Transverse colon (tissue), 4 donors: ENCODE results near the gene TP73. TPM values are rescaled to one million over a fixed set of nuclear protein-coding genes. Genes with fewer than 3 reads are reported as not detected.

Experiments
- DNase-seq: peaks from one replicate; pipeline ENCODE4 v3.0.0-alpha.2; 2019
- H3K27ac ChIP-seq, 4 donors: fragments of 200-600 bp; sonication (generic); 2 replicates each; pipeline ENCODE4 v1.5.1; 2016 to 2018; ENCODE audit warnings: inconsistent platforms in 4 of 4
- H3K27me3 ChIP-seq: fragments of 200-600 bp; sonication (generic); 2 replicates; pipeline ENCODE4 v1.5.1; 2017; ENCODE audit warnings: inconsistent platforms
- H3K36me3 ChIP-seq, 4 donors: fragments of 200-600 bp; sonication (generic); 2 replicates each; pipeline ENCODE4 v1.5.1; 2017 to 2019; ENCODE audit warnings: inconsistent platforms in 4 of 4
- H3K4me1 ChIP-seq, 4 donors: fragments of 200-600 bp; sonication (generic); 2 replicates each; pipeline ENCODE4 v1.5.1; 2017 to 2020; ENCODE audit warnings: inconsistent platforms in 4 of 4
- H3K4me3 ChIP-seq, 4 donors: fragments of 200-600 bp; sonication (generic); 1 replicate in 1 of 4; 2 replicates in 3 of 4; pipeline versions ENCODE4 v1.5.1 to v1.6.1; 2017 to 2019; ENCODE audit warnings: inconsistent platforms in 4 of 4
- H3K9me3 ChIP-seq, 2 donors: fragments of 200-600 bp; sonication (generic); 2 replicates each; pipeline ENCODE4 v1.5.1; 2017 to 2019; ENCODE audit warnings: inconsistent platforms in 2 of 2
- EP300 ChIP-seq: sonication (generic); formaldehyde crosslinking; IDR thresholded peaks from one replicate; pipeline ENCODE4 v1.6.1; 2017; ENCODE audit warnings: antibody characterized with exemption, low read depth
- POLR2A ChIP-seq: fragments of 450-650 bp; IDR thresholded peaks from one replicate; pipeline ENCODE4 v1.6.1; 2016; ENCODE audit warnings: antibody characterized with exemption, mild to moderate bottlenecking, moderate library complexity
- POLR2AphosphoS5 ChIP-seq, 3 donors: sonication (generic); formaldehyde crosslinking; IDR thresholded peaks; one replicate each; pipeline ENCODE4 v1.6.1; 2016; ENCODE audit warnings: antibody characterized with exemption in 3 of 3
- WGBS, 2 donors: methylation state at CpG; one replicate each; pipeline ENCODE4 v1.1.5; 2018; ENCODE audit warnings: low coverage in 1 of 2; 5-methylcytosine and 5-hydroxymethylcytosine counted together
- in situ Hi-C, 4 donors: fragments of 200-750 bp; cut with MboI; loops; one replicate each; pipeline versions ENCODE4 v1.15.0 to v1.15.1; 2017; ENCODE audit warnings: low sequenced_read_pairs in 3 of 4, low pct_ligation_motif_present in 1 of 4, low pct_unique_long_range_greater_than_20kb in 1 of 4
- intact Hi-C: fragments of 100-400 bp; cut with DNase I; formaldehyde crosslinking; loops from one replicate; pipeline ENCODE4 v1.15.1; 2023; ENCODE audit warnings: low total_unique reads
- total RNA-seq, 4 donors: library from RNA; depleted of rRNA; stranded (reverse); fragments of >200 nt; gene quantifications; one replicate each; pipeline ENCODE4 v1.1.0, GENCODE V29; 2016
- TF ChIP-seq, protein P1 (sequence below), 5 experiments: fragments of 200-600 bp in 3 of 5; fragments of 450-650 bp in 2 of 5; sonication (generic) in 3 of 5; IDR thresholded peaks; 1 replicate in 2 of 5; 2 replicates in 3 of 5; pipeline ENCODE4 v1.5.1; 2016 to 2017; ENCODE audit warnings: antibody characterized with exemption in 5 of 5, inconsistent platforms in 3 of 5, mild to moderate bottlenecking in 2 of 5, moderate library complexity in 1 of 5

The TP73 gene
- total RNA-seq, 4 donors from 2014 or later: 0.20 to 0.32 TPM; not detected in 2

GRCh38 chr1:3743826-3744225, 91.5 kb downstream of the TP73 start:
- H3K9me3 ChIP-seq: no peaks in the 10 kb centered on the region
- 60 to 95% methylated on average over 1 to 12 of the region's 12 CpGs for WGBS, 2 donors
- in situ Hi-C loops: no loop called here
- no peak overlapping the region for H3K27ac ChIP-seq
- H3K4me3 ChIP-seq: no peak overlapping the region
- H3K36me3 ChIP-seq: no peaks in the 10 kb centered on the region
- intact Hi-C loops: no loop called here
- peaks cover 4 to 16% (median 8%) of the 10 kb centered on the region in 4 donors for H3K4me1 ChIP-seq
- no peak for DNase-seq
- no peak for TF ChIP-seq POLR2A
- TF ChIP-seq EP300: no peak
- no peak for TF ChIP-seq POLR2AphosphoS5 (IDR thresholded peaks at IDR 0.05)
- TF ChIP-seq, protein P1, sequence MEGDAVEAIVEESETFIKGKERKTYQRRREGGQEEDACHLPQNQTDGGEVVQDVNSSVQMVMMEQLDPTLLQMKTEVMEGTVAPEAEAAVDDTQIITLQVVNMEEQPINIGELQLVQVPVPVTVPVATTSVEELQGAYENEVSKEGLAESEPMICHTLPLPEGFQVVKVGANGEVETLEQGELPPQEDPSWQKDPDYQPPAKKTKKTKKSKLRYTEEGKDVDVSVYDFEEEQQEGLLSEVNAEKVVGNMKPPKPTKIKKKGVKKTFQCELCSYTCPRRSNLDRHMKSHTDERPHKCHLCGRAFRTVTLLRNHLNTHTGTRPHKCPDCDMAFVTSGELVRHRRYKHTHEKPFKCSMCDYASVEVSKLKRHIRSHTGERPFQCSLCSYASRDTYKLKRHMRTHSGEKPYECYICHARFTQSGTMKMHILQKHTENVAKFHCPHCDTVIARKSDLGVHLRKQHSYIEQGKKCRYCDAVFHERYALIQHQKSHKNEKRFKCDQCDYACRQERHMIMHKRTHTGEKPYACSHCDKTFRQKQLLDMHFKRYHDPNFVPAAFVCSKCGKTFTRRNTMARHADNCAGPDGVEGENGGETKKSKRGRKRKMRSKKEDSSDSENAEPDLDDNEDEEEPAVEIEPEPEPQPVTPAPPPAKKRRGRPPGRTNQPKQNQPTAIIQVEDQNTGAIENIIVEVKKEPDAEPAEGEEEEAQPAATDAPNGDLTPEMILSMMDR (IDR thresholded peaks at IDR 0.05): no peak
- no peaks in the 10 kb centered on the region for H3K27me3 ChIP-seq

DNA sequence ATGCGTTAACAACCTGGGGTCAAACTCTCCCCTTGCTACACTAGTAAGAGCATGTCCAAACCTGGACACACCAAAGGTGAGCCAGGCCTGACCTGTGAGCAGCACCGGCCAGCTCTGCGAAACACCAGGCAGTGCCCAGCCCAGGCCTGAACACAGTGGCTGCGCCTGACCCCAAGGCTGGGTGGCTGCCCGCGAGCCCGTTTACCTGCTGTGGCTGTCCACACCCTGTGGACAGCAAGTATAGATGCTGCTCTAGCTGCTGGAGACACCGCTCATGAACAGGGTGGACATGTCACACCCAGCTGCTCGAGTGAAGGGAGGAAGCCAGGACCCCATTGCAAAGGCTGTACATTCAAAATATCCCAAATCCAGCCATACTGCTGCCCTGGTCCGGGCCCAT, 92.3 kb downstream of the TP73 start:
- in situ Hi-C loops: no loop called here
- TF ChIP-seq POLR2AphosphoS5 (IDR thresholded peaks at IDR 0.05) (no peak), POLR2A (no peak)

GRCh38 chr1:3745071-3745470, 92.8 kb downstream of the TP73 start:
- WGBS, 2 donors: 93% methylated on average over 3 to 12 of the region's 12 CpGs
- Histone ChIP-seq H3K4me3 (no peak overlapping the region), H3K4me1 (peaks cover 4 to 16% (median 8%) of the 10 kb centered on the region in 4 donors), H3K27me3 (no peaks in the 10 kb centered on the region), H3K27ac (no peak overlapping the region), H3K9me3 (no peaks in the 10 kb centered on the region), H3K36me3 (no peaks in the 10 kb centered on the region)
- in situ Hi-C loops (no loop called here), intact Hi-C loops (no loop called here)
- TF ChIP-seq POLR2A: no peak
- TF ChIP-seq, protein P1 (IDR thresholded peaks at IDR 0.05): no peak
- TF ChIP-seq EP300: no peak
- TF ChIP-seq POLR2AphosphoS5 (IDR thresholded peaks at IDR 0.05): no peak
- no peak for DNase-seq

More for the DNA sequence above, 92.3 kb downstream of the TP73 start:
- H3K9me3 ChIP-seq: no peaks in the 10 kb centered on the region
- intact Hi-C loops: no loop called here
- no peaks in the 10 kb centered on the region for H3K27me3 ChIP-seq
- H3K4me1 ChIP-seq: peaks cover 4 to 16% (median 8%) of the 10 kb centered on the region in 4 donors
- H3K36me3 ChIP-seq: no peaks in the 10 kb centered on the region
- DNase-seq: no peak
- no peak overlapping the region for H3K4me3 ChIP-seq
- no peak overlapping the region for H3K27ac ChIP-seq
- 94% methylated on average over 9 of the region's 10 CpGs; no CpG with 5 or more reads in 1 of the 2 donors for WGBS, 2 donors

GRCh38 chr1:3745590-3746381, 93.5 kb downstream of the TP73 start:
- no peaks in the 10 kb centered on the region for H3K36me3 ChIP-seq
- DNase-seq: no peak

More at GRCh38 chr1:3745590-3746381, 93.5 kb downstream of the TP73 start:
- intact Hi-C loops: no loop called here
- in situ Hi-C loops: no loop called here
- Histone ChIP-seq H3K4me3 (no peak overlapping the region), H3K9me3 (no peaks in the 10 kb centered on the region), H3K4me1 (peaks cover 4 to 16% (median 8%) of the 10 kb centered on the region in 4 donors), H3K27me3 (no peaks in the 10 kb centered on the region), H3K27ac (peak overlapping the region in 1 of 4 donors; percentile 70)
- 87% methylated on average over 25 of the region's 25 CpGs; no CpG with 5 or more reads in 1 of the 2 donors for WGBS, 2 donors
- no peak for TF ChIP-seq POLR2AphosphoS5 (IDR thresholded peaks at IDR 0.05)
- no peak for TF ChIP-seq POLR2A
- no peak for TF ChIP-seq EP300
- TF ChIP-seq, protein P1 (IDR thresholded peaks at IDR 0.05): no peak
